Astrocyte (in vitro differentiated cells and primary cell): ENCODE data around the gene PDE6G.

Experiments
- EZH2 ChIP-seq: IDR thresholded peaks from 2 replicates; pipeline ENCODE4 v1.6.1; 2012; ENCODE audit warnings: mild to moderate bottlenecking, low read length, inconsistent platforms; ENCODE audit not compliant: insufficient read depth
- TF ChIP-seq, protein P1 (sequence below): IDR thresholded peaks from 2 replicates; pipeline ENCODE4 v1.5.1; 2011; ENCODE audit warnings: low read depth, mild to moderate bottlenecking, inconsistent platforms, low read length, moderate library complexity; ENCODE audit not compliant: insufficient read depth

- TF ChIP-seq EZH2 = no peak
- TF ChIP-seq, protein P1, sequence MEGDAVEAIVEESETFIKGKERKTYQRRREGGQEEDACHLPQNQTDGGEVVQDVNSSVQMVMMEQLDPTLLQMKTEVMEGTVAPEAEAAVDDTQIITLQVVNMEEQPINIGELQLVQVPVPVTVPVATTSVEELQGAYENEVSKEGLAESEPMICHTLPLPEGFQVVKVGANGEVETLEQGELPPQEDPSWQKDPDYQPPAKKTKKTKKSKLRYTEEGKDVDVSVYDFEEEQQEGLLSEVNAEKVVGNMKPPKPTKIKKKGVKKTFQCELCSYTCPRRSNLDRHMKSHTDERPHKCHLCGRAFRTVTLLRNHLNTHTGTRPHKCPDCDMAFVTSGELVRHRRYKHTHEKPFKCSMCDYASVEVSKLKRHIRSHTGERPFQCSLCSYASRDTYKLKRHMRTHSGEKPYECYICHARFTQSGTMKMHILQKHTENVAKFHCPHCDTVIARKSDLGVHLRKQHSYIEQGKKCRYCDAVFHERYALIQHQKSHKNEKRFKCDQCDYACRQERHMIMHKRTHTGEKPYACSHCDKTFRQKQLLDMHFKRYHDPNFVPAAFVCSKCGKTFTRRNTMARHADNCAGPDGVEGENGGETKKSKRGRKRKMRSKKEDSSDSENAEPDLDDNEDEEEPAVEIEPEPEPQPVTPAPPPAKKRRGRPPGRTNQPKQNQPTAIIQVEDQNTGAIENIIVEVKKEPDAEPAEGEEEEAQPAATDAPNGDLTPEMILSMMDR = no peak
Observed at GRCh38 chr17:81690066-81690465, 33.7 kb upstream of the PDE6G start.
